OCI-LY7 (cell line): Measurements from ENCODE around the gene COLEC12. TPM values are rescaled to one million over a fixed set of nuclear protein-coding genes. Genes with fewer than 3 reads are reported as not detected.

ENCODE experiments used
- BruUV-seq: library from RNA; stranded (reverse); fragments of 400-500 nt; replicated peaks from 2 replicates; lab custom pipeline; 2021; lab: Mats Ljungman, UMichigan
- CTCF ChIA-PET: fragments of 300-600 bp; sonication (Branson Sonifier 250); formaldehyde crosslinking; loops from one replicate; lab custom pipeline; 2022; ENCODE audit warnings: antibody characterized with exemption; ENCODE audit not compliant: unreplicated experiment; lab: Charles Lee
- POLR2A ChIA-PET: fragments of 300-600 bp; sonication (Branson Sonifier 250); formaldehyde crosslinking; loops from one replicate; lab custom pipeline; 2022; ENCODE audit warnings: antibody characterized with exemption; lab: Charles Lee
- DNase-seq: peaks from one replicate; pipeline ENCODE4 v3.0.0-alpha.2; 2015; ENCODE audit warnings: low spot score
- H2AFZ ChIP-seq: fragments of 200-600 bp; sonication (generic), shearing (Covaris generic); 2 replicates; pipeline ENCODE4 v1.6.1; 2014; ENCODE audit warnings: mild to moderate bottlenecking, antibody characterized with exemption, low read length, moderate library complexity
- H3K27ac ChIP-seq: fragments of 200-600 bp; sonication (generic); 2 replicates; pipeline ENCODE4 v1.5.1; 2014; ENCODE audit warnings: mixed run types, low read depth, mild to moderate bottlenecking, moderate library complexity, low read length, inconsistent platforms; ENCODE audit not compliant: poor library complexity, severe bottlenecking
- H3K36me3 ChIP-seq: fragments of 200-600 bp; sonication (generic); 2 replicates; pipeline ENCODE4 v1.6.1; 2014; ENCODE audit warnings: mild to moderate bottlenecking, antibody characterized with exemption, low read length, moderate library complexity, mixed read lengths; ENCODE audit not compliant: insufficient read depth
- H3K4me1 ChIP-seq: fragments of 200-600 bp; sonication (generic); 2 replicates; pipeline ENCODE4 v1.5.1; 2014; ENCODE audit warnings: mild to moderate bottlenecking, low read length; ENCODE audit not compliant: insufficient read depth, poor library complexity, severe bottlenecking
- H3K4me2 ChIP-seq: fragments of 200-600 bp; sonication (generic); 2 replicates; pipeline ENCODE4 v1.6.1; 2014; ENCODE audit warnings: mild to moderate bottlenecking, low read length
- H3K4me3 ChIP-seq: fragments of 200-600 bp; sonication (generic); 2 replicates; pipeline ENCODE4 v1.5.1; 2014; ENCODE audit warnings: mild to moderate bottlenecking, low read depth, low read length; ENCODE audit not compliant: poor library complexity, severe bottlenecking
- H3K79me2 ChIP-seq: fragments of 200-600 bp; sonication (generic); 2 replicates; pipeline ENCODE4 v1.6.1; 2016; ENCODE audit warnings: low read depth, mild to moderate bottlenecking, low read length, moderate library complexity, mixed read lengths; ENCODE audit not compliant: insufficient read depth
- H3K9me2 ChIP-seq: fragments of 200-600 bp; sonication (generic); 2 replicates; pipeline ENCODE4 v1.6.1; 2016; ENCODE audit warnings: mild to moderate bottlenecking, low read length, mixed read lengths; ENCODE audit not compliant: insufficient read depth
- H3K9me3 ChIP-seq: fragments of 200-600 bp; sonication (generic); 2 replicates; pipeline ENCODE4 v1.6.1; 2014; ENCODE audit warnings: mild to moderate bottlenecking, mixed run types, low read length, mixed read lengths
- H4K20me1 ChIP-seq: fragments of 200-600 bp; sonication (generic); 2 replicates; pipeline ENCODE4 v1.6.1; 2014; ENCODE audit warnings: mild to moderate bottlenecking, antibody characterized with exemption, low read length, moderate library complexity, mixed read lengths; ENCODE audit not compliant: insufficient read depth
- EZH2phosphoT487 ChIP-seq: fragments of 200-600 bp; sonication (generic); IDR thresholded peaks from 2 replicates; pipeline ENCODE4 v1.6.1; 2018; ENCODE audit warnings: low read depth, borderline replicate concordance, mild to moderate bottlenecking, mixed run types, antibody characterized with exemption, low read length, moderate library complexity, mixed read lengths
- intact Hi-C: fragments of 100-400 bp; cut with micrococcal nuclease; formaldehyde crosslinking; loops from one replicate; pipeline ENCODE4 v1.10.0; 2022; ENCODE audit not compliant: unreplicated experiment
- total RNA-seq, 2 experiments: library from RNA; depleted of rRNA in 1 of 2; stranded (reverse); fragments of >200 nt in 1 of 2; shearing (Covaris generic) in 1 of 2; gene quantifications; 2 replicates each; pipeline ENCODE4 v1.2.3, GENCODE V29; 2014 to 2022
- TF ChIP-seq, protein P1 (sequence below): fragments of 200-600 bp; sonication (generic); conservative IDR thresholded peaks from 2 replicates; pipeline ENCODE4 v1.5.1; 2014; ENCODE audit warnings: mild to moderate bottlenecking, antibody characterized with exemption, low read length, moderate library complexity, mixed read lengths

COLEC12 gene
- total RNA-seq, 2 experiments from 2014 or later, result not detected

DNA sequence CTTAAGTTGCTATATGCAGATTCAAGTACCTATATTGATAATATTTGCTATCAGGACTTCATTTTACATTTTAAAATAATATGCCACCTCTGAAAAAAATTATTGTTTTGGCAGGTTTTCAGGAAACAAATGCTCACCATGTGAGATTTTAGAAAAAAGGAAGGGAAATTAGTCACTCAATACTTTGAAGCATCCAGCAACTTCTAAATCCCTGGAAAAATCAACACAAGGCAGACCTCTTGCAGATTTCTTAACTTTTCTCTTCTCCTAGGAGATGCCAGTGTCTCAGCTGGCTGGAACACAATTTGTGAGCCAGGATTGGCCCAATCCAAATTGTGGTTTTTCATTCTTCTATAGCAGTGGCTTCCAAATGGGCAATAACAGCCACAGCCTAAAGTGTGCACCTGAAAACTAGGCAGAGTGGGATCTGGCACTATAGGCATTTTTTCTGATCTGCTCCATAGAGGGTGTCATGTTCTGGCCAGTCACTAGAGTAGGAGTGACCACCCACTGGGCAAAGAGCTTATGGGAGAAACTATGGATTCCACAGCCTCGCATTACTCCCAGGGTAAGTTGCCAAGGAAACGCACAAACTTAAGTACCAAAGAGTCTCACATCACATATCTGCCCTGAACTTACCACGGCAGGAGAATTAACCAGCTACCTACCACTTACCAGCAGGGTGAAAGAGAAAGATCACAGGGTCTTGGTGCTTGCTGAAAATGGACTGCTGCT lies 204.6 kb downstream of the COLEC12 start:
- POLR2A ChIA-PET, result no interaction called here
- Histone ChIP-seq H3K9me2 (no peaks in the 10 kb centered on the region), H3K4me2 (no peak overlapping the region), H3K4me1 (no peaks in the 10 kb centered on the region), H3K27ac (no peak overlapping the region), H3K4me3 (no peak overlapping the region), H4K20me1 (no peaks in the 10 kb centered on the region), H3K79me2 (no peaks in the 10 kb centered on the region), H3K36me3 (no peaks in the 10 kb centered on the region), H2AFZ (no peak overlapping the region), H3K9me3 (no peaks in the 10 kb centered on the region)
- TF ChIP-seq, protein P1, sequence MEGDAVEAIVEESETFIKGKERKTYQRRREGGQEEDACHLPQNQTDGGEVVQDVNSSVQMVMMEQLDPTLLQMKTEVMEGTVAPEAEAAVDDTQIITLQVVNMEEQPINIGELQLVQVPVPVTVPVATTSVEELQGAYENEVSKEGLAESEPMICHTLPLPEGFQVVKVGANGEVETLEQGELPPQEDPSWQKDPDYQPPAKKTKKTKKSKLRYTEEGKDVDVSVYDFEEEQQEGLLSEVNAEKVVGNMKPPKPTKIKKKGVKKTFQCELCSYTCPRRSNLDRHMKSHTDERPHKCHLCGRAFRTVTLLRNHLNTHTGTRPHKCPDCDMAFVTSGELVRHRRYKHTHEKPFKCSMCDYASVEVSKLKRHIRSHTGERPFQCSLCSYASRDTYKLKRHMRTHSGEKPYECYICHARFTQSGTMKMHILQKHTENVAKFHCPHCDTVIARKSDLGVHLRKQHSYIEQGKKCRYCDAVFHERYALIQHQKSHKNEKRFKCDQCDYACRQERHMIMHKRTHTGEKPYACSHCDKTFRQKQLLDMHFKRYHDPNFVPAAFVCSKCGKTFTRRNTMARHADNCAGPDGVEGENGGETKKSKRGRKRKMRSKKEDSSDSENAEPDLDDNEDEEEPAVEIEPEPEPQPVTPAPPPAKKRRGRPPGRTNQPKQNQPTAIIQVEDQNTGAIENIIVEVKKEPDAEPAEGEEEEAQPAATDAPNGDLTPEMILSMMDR, result no peak
- TF ChIP-seq EZH2phosphoT487, result no peak
- intact Hi-C loops, result no loop called here
- CTCF ChIA-PET, result interaction anchor here (0.6 kb wide), 1 partner anchor 265 kb away, joined by 3 read pairs; no protein-coding TSS in a partner anchor
- no TSS peak for BruUV-seq
- DNase-seq, result no peak

DNA sequence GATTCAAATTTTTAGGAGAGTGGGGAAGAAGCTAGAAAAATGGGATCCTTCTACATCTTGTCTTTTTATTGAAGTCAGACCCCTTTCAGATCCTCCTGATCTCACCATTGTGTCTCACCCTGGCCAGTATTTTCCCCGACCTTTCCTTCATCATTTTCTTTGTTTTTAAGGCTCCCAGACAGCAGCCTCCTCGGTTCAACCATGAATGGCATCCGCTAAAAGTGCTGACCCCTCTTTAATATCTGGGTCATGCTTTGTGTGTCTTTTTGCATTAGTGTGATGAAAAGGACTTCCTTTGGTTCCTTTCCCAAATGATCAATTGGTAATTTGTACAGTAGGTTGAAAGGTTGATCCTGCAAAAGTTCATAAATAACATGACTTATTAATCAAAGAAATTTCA lies 205.9 kb downstream of the COLEC12 start:
- H3K9me2 ChIP-seq, result no peaks in the 10 kb centered on the region
- H2AFZ ChIP-seq, result no peak overlapping the region
- H3K4me2 ChIP-seq, result no peak overlapping the region
- no peaks in the 10 kb centered on the region for H3K4me1 ChIP-seq
- intact Hi-C loops, result no loop called here
- CTCF ChIA-PET, result no interaction called here
- H3K4me3 ChIP-seq, result no peak overlapping the region
- no peak for TF ChIP-seq EZH2phosphoT487
- TF ChIP-seq, protein P1, result no peak
- H3K27ac ChIP-seq, result no peak overlapping the region
- POLR2A ChIA-PET, result no interaction called here
- no peaks in the 10 kb centered on the region for H3K79me2 ChIP-seq
- BruUV-seq, result no TSS peak
- H3K9me3 ChIP-seq, result no peaks in the 10 kb centered on the region
- H3K36me3 ChIP-seq, result no peaks in the 10 kb centered on the region
- no peaks in the 10 kb centered on the region for H4K20me1 ChIP-seq
- no peak for DNase-seq

DNA sequence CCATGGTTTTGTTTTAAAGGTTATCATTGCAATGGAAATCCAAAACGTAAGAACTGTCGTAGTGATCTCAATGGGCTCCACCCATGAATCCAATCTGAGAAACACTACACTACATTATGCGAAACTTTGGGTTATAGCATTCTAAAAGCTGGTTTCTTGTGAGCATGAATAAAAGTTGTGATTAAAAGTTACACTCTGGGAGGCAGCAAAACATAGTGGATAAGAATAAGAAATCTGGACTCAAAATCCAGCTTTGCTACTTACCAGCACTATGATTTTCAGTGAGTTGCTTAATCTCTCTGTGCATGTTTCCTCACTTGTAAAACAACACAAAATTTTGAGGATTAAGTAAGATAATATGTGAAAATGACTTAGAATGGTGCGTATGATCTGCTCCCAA lies 207.0 kb downstream of the COLEC12 start:
- BruUV-seq, result no TSS peak
- TF ChIP-seq EZH2phosphoT487, result no peak
- TF ChIP-seq, protein P1, result no peak
- intact Hi-C loops, result no loop called here
- Histone ChIP-seq H3K79me2 (no peaks in the 10 kb centered on the region), H3K4me2 (no peak overlapping the region), H3K27ac (no peak overlapping the region), H3K36me3 (no peaks in the 10 kb centered on the region), H3K9me3 (no peaks in the 10 kb centered on the region), H2AFZ (no peak overlapping the region), H4K20me1 (no peaks in the 10 kb centered on the region), H3K4me3 (no peak overlapping the region), H3K4me1 (no peaks in the 10 kb centered on the region), H3K9me2 (no peaks in the 10 kb centered on the region)
- DNase-seq, result no peak
- ChIA-PET CTCF (no interaction called here), POLR2A (no interaction called here)
